HG03045 (cell line): ENCODE data around the gene TPI1.

ENCODE experiments used
- ATAC-seq: cut with Tn5 transposase; IDR thresholded peaks from one replicate; pipeline ENCODE4 v1.9.1; 2021; ENCODE audit warnings: mild to moderate bottlenecking, moderate library complexity; ENCODE audit not compliant: unreplicated experiment

The TPI1 gene

GRCh38 chr12:6867413-6868210, at the start of gene TPI1:
TSS of gene TPI1 (plus strand) at chr12:6867531. CDS start at chr12:6867567, 36 bp downstream.
- peak; percentile 55 for ATAC-seq

GRCh38 chr12:6817662-6818157, 49.6 kb upstream of the TPI1 start:
- ATAC-seq = no peak

GRCh38 chr12:6818222-6818621, 49.1 kb upstream of the TPI1 start:
- ATAC-seq = no peak

GRCh38 chr12:6818645-6819044, 48.7 kb upstream of the TPI1 start:
- no peak for ATAC-seq

GRCh38 chr12:6819106-6820030, 48.0 kb upstream of the TPI1 start:
- no peak for ATAC-seq

- ATAC-seq = no peak
These were observed 47.2 kb upstream of the TPI1 start for GRCh38 chr12:6820166-6820565.

GRCh38 chr12:6821591-6822425, 45.5 kb upstream of the TPI1 start, which contains the start of gene GPR162:
TSS of gene GPR162 (plus strand) at chr12:6821821. CDS start at chr12:6823899, 2,078 bp downstream.
- no peak for ATAC-seq

- ATAC-seq = no peak
These were observed 44.8 kb upstream of the TPI1 start for GRCh38 chr12:6822426-6823135.

GRCh38 chr12:6823182-6824084, 43.9 kb upstream of the TPI1 start:
- ATAC-seq = no peak

GRCh38 chr12:6824085-6824775, 43.1 kb upstream of the TPI1 start:
- no peak for ATAC-seq

- no peak for ATAC-seq
These were observed 42.4 kb upstream of the TPI1 start for GRCh38 chr12:6824901-6825381.

GRCh38 chr12:6825398-6826124, 41.8 kb upstream of the TPI1 start:
- ATAC-seq = no peak

- no peak for ATAC-seq
These were observed 41.1 kb upstream of the TPI1 start for GRCh38 chr12:6826125-6826733.

GRCh38 chr12:6826734-6827436, 40.4 kb upstream of the TPI1 start:
- no peak for ATAC-seq

GRCh38 chr12:6827437-6827911, 39.9 kb upstream of the TPI1 start:
- ATAC-seq = no peak

- ATAC-seq = no peak
These were observed 39.1 kb upstream of the TPI1 start, which contains the start of gene P3H3 for GRCh38 chr12:6827982-6828780. TSS of gene P3H3 (plus strand) at chr12:6828407. CDS start at chr12:6828441, 34 bp downstream.
